C4-2B (cell line): Measurements from ENCODE around the gene BMP7.

Experiments
- CTCF ChIP-seq: fragments of 450-650 bp; conservative IDR thresholded peaks from 2 replicates; pipeline ENCODE4 v1.5.1; 2017; ENCODE audit warnings: mild to moderate bottlenecking
- ZFX ChIP-seq: fragments of 450-650 bp; IDR thresholded peaks from 2 replicates; pipeline ENCODE4 v1.6.1; 2017

GRCh38 chr20:57208198-57208597 is 58.2 kb downstream of the BMP7 start:
- TF ChIP-seq CTCF, result no peak
- TF ChIP-seq ZFX, result no peak
